Measurements from ENCODE around the gene ABLIM2.

ABLIM2 gene

GRCh38 chr4:8135666-8136065 is 22.9 kb downstream of the ABLIM2 start:
- no peak for DNase-seq

- no peak for DNase-seq
Observed at GRCh38 chr4:8133897-8134563, 24.6 kb downstream of the ABLIM2 start.

GRCh38 chr4:8132947-8133705 is 25.5 kb downstream of the ABLIM2 start:
- DNase-seq, result peak; percentile 4

DNA sequence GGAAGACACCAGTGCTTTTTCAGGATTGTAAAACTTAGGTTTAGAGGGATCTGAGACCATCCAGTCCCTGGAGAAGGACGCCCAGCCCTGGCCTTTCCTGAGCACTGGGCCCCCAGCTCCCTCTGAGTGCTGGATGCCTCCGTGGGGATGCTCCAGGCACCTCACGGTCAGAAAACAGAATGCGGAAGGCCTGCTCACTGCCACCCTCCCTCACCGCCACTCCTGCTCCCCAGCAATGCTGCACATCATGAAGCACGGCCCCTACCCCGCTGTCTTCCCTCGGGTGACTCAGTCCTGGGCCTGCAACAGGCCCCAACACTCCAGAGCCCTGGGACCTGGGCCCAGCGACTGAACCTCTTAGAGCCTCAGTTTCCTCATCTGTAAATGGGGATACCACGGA is 26.2 kb downstream of the ABLIM2 start:
- DNase-seq, result no peak

DNA sequence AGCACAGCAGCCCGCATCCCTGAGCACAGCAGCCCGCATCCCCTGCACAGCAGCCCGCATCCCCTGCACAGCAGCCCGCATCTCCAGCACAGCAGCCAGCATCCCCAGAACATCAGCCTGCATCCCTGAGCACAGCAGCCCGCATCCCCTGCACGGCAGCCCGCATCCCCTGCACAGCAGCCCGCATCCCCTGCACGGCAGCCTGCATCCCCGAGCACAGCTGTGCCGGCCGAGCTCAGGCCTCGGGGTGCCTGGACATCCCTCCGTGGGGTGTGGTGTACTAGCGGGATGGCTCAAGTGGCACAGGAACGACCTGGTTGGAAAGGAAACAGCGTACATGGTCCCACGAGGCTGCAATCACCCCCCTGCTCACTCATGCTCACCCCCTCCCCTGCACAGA is 26.8 kb downstream of the ABLIM2 start:
- DNase-seq, result no peak

DNA sequence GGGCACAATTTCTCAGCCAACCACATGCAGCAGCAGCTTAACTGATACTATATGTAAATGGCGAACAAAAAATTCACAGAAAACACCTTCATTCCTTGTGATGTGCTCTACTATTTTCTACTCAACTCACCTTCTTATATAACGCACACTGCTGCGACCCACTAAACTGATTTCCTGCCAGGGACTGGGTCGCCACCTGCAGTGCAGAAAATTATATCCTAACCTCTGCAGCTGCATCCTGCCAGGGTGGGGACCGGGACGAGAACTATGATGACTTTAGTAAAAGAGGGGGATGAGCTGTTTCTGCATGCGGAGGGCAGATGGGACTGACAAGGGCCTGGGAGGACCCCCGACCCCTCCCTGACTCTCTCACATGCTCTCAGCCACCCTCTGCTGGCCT is 27.4 kb downstream of the ABLIM2 start:
- no peak for DNase-seq

DNA sequence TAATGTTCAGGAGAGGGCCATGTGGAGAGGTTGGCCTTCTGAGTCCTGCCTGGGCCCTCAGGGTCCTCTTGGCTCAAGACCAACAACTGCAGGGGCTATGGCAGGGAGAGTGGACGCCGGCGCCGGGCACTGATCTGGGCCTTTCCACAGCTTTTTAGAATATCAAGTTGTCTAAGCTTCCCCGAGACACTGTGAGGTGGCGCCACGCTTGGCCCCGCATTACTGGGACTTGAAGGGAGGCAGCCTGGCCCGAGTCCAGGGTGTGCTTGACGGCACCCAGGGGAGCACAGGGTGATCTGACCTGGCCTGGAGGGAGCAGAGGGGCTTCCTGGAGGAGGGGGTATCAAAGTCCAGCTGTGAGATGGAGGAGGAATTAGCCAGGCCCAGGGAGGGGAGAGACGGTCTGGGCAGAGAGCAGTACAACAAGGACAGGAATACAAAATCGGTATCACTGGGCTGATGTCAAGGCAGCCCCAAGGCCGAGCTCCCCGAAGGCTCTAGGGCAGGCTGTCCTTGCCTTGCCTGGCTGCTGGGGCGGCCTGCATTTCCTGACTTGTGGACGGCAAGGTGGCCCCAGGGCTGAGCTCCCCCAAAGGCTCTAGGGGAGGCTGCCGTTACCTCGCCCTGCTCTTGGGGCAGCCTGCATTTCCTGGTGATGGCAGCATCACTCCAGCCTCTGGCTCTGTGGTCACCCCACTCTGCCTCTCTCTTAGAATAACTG is 28.1 kb downstream of the ABLIM2 start:
- no peak for DNase-seq

- no peak for DNase-seq
Observed at GRCh38 chr4:8129785-8130184, 28.8 kb downstream of the ABLIM2 start.

- no peak for DNase-seq
Observed at GRCh38 chr4:8129136-8129535, 29.5 kb downstream of the ABLIM2 start.

GRCh38 chr4:8128100-8128856 is 30.3 kb downstream of the ABLIM2 start:
- no peak for DNase-seq

- DNase-seq, result no peak
Observed at GRCh38 chr4:8127051-8127826, 31.4 kb downstream of the ABLIM2 start.

- no peak for DNase-seq
Observed at GRCh38 chr4:8126523-8126922, 32.1 kb downstream of the ABLIM2 start.

GRCh38 chr4:8125526-8126056 is 33.0 kb downstream of the ABLIM2 start:
- no peak for DNase-seq

DNA sequence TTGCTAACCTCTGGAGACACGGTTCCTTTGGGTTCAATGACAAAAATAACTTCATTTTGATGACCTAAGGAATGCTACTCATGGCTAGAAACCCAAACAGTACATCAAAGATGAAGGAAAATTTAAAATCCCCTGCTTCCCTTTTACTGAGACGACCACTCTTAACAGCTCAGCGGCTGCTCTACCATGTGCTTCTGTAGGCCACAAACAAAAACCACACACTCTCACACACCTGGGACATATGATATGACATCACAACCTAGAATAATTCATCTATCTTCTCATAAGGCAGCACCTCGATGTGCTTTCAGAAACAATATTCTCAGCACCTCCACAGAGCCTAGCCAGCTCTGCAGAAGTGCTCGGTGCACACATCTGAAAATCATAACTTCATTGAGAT is 34.7 kb downstream of the ABLIM2 start:
- DNase-seq, result no peak

DNA sequence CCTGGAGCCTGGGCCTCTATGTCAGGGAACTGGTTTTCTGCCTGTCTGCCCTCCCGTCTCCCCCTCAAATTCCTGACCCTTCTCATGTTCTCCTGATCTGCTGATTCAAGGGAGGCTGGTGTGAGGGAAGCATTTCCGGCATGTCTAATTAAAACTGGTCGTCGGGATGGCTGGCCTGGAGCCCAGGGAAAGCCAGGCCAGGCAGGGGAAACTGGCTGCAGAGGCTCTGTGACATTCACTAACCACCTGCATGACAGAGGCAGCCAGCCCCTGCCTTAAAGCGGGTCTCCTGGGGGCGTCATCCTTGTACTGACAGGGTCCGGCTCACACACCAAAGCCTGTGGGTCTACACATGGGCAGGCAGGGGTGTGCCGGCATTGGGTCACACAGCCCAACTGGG is 35.2 kb downstream of the ABLIM2 start:
- DNase-seq, result peak; percentile 6

DNA sequence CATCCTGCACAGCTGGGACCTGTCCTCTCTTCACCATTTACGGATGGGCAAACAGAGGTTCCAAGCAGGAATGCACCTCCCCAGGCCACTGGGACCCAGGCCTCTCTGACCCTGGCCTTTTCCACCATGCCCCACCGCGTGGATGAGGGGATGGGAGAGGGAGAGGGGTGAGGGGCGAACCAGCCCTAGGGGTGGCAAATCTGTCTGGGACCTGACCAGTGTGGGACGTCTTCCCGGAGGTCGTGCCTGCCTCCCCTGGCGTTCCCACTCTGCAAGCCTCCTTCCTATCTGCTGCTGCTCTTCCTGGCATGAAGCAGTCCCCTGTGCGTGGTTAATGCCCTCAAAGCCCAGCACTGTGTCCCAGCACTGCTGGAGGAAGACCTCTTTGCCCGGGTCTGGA is 35.9 kb downstream of the ABLIM2 start:
- no peak for DNase-seq

DNA sequence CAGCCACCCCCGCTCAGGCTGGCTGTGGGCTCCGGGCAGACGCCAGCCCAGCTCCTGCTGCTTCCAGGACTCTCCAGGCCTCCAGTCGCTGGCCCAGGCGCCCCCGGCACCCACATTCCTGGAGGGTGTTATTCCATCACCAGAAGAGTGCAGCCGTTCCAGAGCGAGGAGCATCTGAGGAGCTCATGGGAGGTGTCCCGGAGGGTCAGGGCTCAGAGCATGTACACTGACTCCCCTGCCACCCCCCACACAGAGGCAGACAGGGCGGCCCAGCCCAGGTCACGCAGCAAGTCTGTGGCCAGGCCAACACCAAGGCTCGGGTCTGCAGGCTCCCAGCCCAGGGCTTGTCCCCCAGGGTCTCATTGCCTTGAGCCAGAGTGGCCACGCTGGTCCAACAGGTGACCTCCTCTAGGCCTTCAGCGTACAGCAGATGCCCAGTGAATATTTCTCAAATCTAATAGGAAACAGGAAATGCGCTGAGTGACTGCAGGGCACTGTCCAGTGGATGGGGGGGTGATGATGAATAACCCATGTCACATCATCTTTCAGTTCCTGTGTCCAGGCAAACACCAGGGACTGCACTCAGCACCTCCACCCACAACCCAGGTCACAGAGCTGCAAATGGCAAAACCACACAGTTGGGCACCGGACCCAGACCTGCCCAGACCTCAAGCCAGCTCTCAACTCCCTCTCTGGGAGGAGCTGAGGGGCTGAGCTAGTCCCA is 37.2 kb downstream of the ABLIM2 start:
- no peak for DNase-seq

DNA sequence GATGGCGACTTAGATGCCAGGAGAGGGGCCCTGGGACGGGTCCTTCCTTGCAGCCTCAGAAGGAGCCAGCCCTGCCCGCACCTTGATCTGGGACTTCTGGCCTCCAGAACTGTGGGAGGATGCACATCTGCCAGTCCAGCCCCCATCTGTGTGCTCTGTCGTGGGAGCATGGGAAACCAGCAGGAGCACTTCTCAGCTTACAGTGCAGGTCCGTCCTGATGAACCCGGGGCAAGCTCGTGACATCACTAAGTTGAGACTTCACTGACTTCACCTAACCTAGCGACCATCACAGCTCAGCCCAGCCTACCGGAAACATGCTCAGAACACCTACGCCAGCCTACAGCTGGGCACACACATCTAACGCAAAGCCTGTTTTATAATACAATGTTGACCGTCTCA is 38.1 kb downstream of the ABLIM2 start:
- no peak for DNase-seq

DNA sequence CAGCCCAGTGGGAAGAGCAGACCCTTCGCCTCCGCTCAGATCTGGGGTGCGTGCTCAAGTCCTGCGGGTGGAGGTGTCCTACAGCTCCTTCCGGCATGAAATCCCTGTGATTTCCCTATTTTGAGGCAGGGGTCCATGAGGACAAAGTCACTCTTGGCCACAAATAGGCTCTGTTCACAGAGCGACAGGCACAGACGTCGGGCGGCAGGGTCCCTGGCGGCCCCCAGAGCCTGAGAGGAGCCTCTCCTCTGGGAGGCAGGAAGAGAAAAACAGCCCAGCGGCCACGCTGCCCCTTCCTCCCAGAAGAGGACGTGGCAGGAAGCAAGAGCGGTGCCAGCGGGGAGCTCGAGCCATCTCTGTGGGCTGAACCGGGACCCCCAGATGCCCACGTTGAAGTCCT is 38.7 kb downstream of the ABLIM2 start:
- DNase-seq, result no peak

DNA sequence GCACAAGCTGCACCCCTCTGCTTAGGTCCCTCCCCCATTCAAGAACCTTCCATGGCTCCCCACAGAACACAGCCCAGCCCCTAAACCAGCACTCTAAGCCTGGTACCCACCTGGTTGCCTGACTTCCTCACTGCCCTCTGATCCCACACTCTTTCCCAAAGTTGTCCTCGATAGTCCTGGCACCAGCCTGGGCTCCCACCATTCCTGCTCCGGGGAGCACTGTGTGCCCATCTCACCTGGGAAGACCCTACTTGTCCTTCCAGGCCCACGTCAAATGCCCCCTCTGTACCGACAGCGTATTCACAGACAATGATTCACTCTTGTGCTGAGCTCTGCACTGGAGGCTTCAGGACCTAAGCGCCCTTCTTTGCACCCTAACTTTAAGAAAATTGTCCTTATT is 40.1 kb downstream of the ABLIM2 start:
- DNase-seq, result no peak

- no peak for DNase-seq
Observed at GRCh38 chr4:8118035-8118434, 40.6 kb downstream of the ABLIM2 start.

DNA sequence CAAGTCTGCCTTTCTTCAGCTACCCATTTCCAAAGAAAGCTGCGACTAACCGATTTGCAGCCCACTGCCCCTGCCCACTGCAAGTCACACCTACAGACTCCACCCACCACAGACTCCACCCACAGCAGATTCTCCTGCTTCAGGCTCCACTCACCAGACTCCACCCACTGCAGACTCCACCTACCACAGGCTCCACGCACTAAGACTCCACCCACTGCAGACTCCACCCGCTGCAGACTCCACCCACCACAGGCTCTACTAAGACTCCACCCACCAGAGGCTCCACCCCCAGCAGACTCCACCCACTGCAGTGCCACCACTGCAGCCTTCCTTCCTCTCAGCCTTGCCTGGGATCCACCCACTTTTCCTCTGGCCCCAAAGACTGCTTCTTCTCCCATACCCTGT is 41.3 kb downstream of the ABLIM2 start:
- DNase-seq, result no peak

Data from fibroblast of upper back skin (primary cell).